Measurements from ENCODE around the gene CHMP1A.

The CHMP1A gene

GRCh38 chr16:89613231-89613953 lies 44.1 kb downstream of the CHMP1A start, which contains the start of gene DPEP1:
Gene DPEP1 (plus strand): TSS chr16:89613642. CDS start chr16:89630411, 16,769 bp downstream.
- in situ Hi-C loops (cut with HindIII; ENCODE audit: low sequenced_read_pairs): no loop called here
- H3K4me3 ChIP-seq (ENCODE audit: low read depth, low read length): no peak within 1 kb of the TSS
- no peak for DNase-seq (ENCODE audit: low read depth, low spot score)
- no peak for TF ChIP-seq CTCF (IDR thresholded peaks at IDR 0.05; ENCODE audit: low read depth, low read length)

GRCh38 chr16:89612415-89613166 lies 44.9 kb downstream of the CHMP1A start:
- in situ Hi-C loops (cut with HindIII; ENCODE audit: low sequenced_read_pairs): no loop called here
- no peak overlapping the region for H3K4me3 ChIP-seq (ENCODE audit: low read depth, low read length)
- DNase-seq (ENCODE audit: low read depth, low spot score): no peak
- TF ChIP-seq CTCF (IDR thresholded peaks at IDR 0.05; ENCODE audit: low read depth, low read length): no peak

- no peak for DNase-seq (ENCODE audit: low read depth, low spot score)
- in situ Hi-C loops (cut with HindIII; ENCODE audit: low sequenced_read_pairs): no loop called here
- no peak overlapping the region for H3K4me3 ChIP-seq (ENCODE audit: low read depth, low read length)
- TF ChIP-seq CTCF (IDR thresholded peaks at IDR 0.05; ENCODE audit: low read depth, low read length): no peak
Observed at GRCh38 chr16:89610108-89610453, 47.4 kb downstream of the CHMP1A start.

- in situ Hi-C loops (cut with HindIII; ENCODE audit: low sequenced_read_pairs): no loop called here
- no peak for DNase-seq (ENCODE audit: low read depth, low spot score)
- H3K4me3 ChIP-seq (ENCODE audit: low read depth, low read length): no peak overlapping the region
- no peak for TF ChIP-seq CTCF (IDR thresholded peaks at IDR 0.05; ENCODE audit: low read depth, low read length)
Observed at GRCh38 chr16:89607937-89608740, 49.4 kb downstream of the CHMP1A start.

- no peak overlapping the region for H3K4me3 ChIP-seq (ENCODE audit: low read depth, low read length)
- no peak for DNase-seq (ENCODE audit: low read depth, low spot score)
- no peak for TF ChIP-seq CTCF (IDR thresholded peaks at IDR 0.05; ENCODE audit: low read depth, low read length)
- in situ Hi-C loops (cut with HindIII; ENCODE audit: low sequenced_read_pairs): no loop called here
Observed at GRCh38 chr16:89607453-89607852, 50.1 kb downstream of the CHMP1A start.

GRCh38 chr16:89606006-89606405 lies 51.5 kb downstream of the CHMP1A start:
- TF ChIP-seq CTCF (IDR thresholded peaks at IDR 0.05; ENCODE audit: low read depth, low read length): no peak
- in situ Hi-C loops (cut with HindIII; ENCODE audit: low sequenced_read_pairs): no loop called here
- no peak overlapping the region for H3K4me3 ChIP-seq (ENCODE audit: low read depth, low read length)

More at GRCh38 chr16:89606006-89606405, 51.5 kb downstream of the CHMP1A start:
- no peak for DNase-seq (ENCODE audit: low read depth, low spot score)
